Small intestine (tissue), 7 donors: Measurements from ENCODE around the gene ABCB8. TPM values are rescaled to one million over a fixed set of nuclear protein-coding genes. Genes with fewer than 3 reads are reported as not detected.

Experiments
- DNase-seq, 2 donors: peaks; one replicate each; pipeline versions ENCODE4 v3.0.0 to v3.0.0-alpha.2; 2013
- FAIRE-seq: peaks from 2 replicates; lab custom pipeline; 2012; peaks lifted over from hg19 to GRCh38; lab: Jason Lieb, UNC
- H3K27ac ChIP-seq, 3 donors: one replicate each; pipeline ENCODE4 v1.5.1; 2013; ENCODE audit warnings: low read length in 2 of 3, mild to moderate bottlenecking in 2 of 3, control low read depth in 1 of 3, inconsistent platforms in 1 of 3, low read depth in 1 of 3, moderate library complexity in 1 of 3
- H3K27me3 ChIP-seq, 3 donors: one replicate each; pipeline ENCODE4 v1.6.1; 2013; ENCODE audit warnings: low read length in 3 of 3, inconsistent platforms in 1 of 3; ENCODE audit not compliant: control insufficient read depth in 3 of 3, insufficient read depth in 3 of 3
- H3K36me3 ChIP-seq, 3 donors: one replicate each; pipeline ENCODE4 v1.6.1; 2013; ENCODE audit warnings: low read length in 3 of 3, inconsistent platforms in 1 of 3, low read depth in 1 of 3, mild to moderate bottlenecking in 1 of 3, moderate library complexity in 1 of 3; ENCODE audit not compliant: control insufficient read depth in 3 of 3, insufficient read depth in 2 of 3
- H3K4me1 ChIP-seq, 3 donors: one replicate each; pipeline ENCODE4 v1.6.1; 2013; ENCODE audit warnings: low read length in 2 of 3, inconsistent platforms in 1 of 3, low read depth in 1 of 3, mild to moderate bottlenecking in 1 of 3, moderate library complexity in 1 of 3; ENCODE audit not compliant: control insufficient read depth in 3 of 3, insufficient read depth in 2 of 3
- H3K4me3 ChIP-seq, 3 donors: one replicate each; pipeline ENCODE4 v1.5.1; 2013; ENCODE audit warnings: low read length in 3 of 3, control low read depth in 1 of 3, inconsistent platforms in 1 of 3, low read depth in 1 of 3, mild to moderate bottlenecking in 1 of 3, moderate library complexity in 1 of 3
- H3K9me3 ChIP-seq, 2 donors: one replicate each; pipeline ENCODE4 v1.6.1; 2013; ENCODE audit warnings: low read depth in 1 of 2, low read length in 1 of 2; ENCODE audit not compliant: control insufficient read depth in 2 of 2, insufficient read depth in 1 of 2
- WGBS, 3 donors: extraction: QIAGEN DNeasy Blood & Tissue Kit; methylation state at CpG; one replicate each; pipeline ENCODE4 v1.1.7; 2013; 5-methylcytosine and 5-hydroxymethylcytosine counted together
- polyA plus RNA-seq, 4 donors: library from polyadenylated mRNA; stranded (reverse) in 3 of 4; unstranded in 1 of 4; fragments of 200-250 nt in 3 of 4; fragments of 120-200 nt in 1 of 4; gene quantifications; one replicate each; pipeline versions ENCODE4 v1.2.1 to v1.2.3, GENCODE V29; 2013
- donor health status: healthy with polysubstance abuse.
- donor health status: control.
- donor health status: control.
- donor health status: Bipolar disorder and iron deficiency.
- donor health status: healthy.

Gene ABCB8
- polyA plus RNA-seq, 4 donors: 15.4 to 29.9 (median 16.2) TPM

DNA sequence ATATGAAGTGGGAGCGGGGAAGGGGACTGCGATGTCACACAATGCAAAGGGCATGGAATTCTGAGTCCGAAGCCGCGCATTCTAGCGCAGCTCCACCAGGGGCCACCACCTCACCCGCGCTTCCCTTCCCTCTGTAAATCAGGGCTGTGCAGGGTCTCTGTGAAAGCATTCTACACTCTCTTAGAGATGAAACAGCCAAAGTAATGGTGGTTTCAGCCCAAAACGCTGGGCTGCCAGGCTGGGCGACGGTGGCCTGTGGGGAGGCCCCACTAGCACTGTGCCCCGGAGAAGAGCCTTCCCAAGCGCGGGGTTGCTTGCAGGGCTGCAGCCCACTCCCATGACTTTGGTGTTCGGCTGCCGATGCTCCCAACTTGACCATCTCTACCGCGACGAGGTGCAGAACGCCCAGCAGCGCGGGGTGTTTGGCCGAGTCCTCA, 15.3 kb upstream of the ABCB8 start:
- Histone ChIP-seq H3K27me3 (peaks cover 0 to 11% (median 0%) of the 10 kb centered on the region in 3 donors), H3K4me1 (peaks cover 3 to 45% (median 4%) of the 10 kb centered on the region in 3 donors), H3K36me3 (peaks cover 0 to 5% (median 0%) of the 10 kb centered on the region in 3 donors), H3K27ac (peak overlapping the region; percentile 27 to 83 (median 81)), H3K4me3 (peak overlapping the region in 1 of 3 donors; percentile 18), H3K9me3 (no peaks in the 10 kb centered on the region)
- FAIRE-seq (no peak), DNase-seq (peak in 1 of 2 donors; percentile 74)
- WGBS, 3 donors: 49 to 72% (median 62%) methylated on average over 23 of the region's 23 CpGs

GRCh38 chr7:151013356-151013732, 14.9 kb upstream of the ABCB8 start:
- Histone ChIP-seq H3K27me3 (peaks cover 0 to 15% (median 0%) of the 10 kb centered on the region in 3 donors), H3K4me3 (peak overlapping the region in 2 of 3 donors; percentile 9 to 18), H3K36me3 (peaks cover 0 to 5% (median 0%) of the 10 kb centered on the region in 3 donors), H3K9me3 (no peaks in the 10 kb centered on the region), H3K4me1 (peaks cover 3 to 49% (median 6%) of the 10 kb centered on the region in 3 donors), H3K27ac (peak overlapping the region; percentile 8 to 83 (median 81))
- DNase-seq (no peak), FAIRE-seq (no peak)
- 21 to 52% (median 38%) methylated on average over 22 to 26 of the region's 26 CpGs for WGBS, 3 donors

- H3K27me3 ChIP-seq: peaks cover 0 to 20% (median under 1%) of the 10 kb centered on the region in 3 donors
- peaks cover 0 to 5% (median 0%) of the 10 kb centered on the region in 3 donors for H3K36me3 ChIP-seq
- 33 to 63% (median 38%) methylated on average over 54 to 55 of the region's 55 CpGs for WGBS, 3 donors
- H3K4me3 ChIP-seq: peak overlapping the region in 2 of 3 donors; percentile 9 to 34
- peak overlapping the region in 1 of 3 donors; percentile 61 for H3K27ac ChIP-seq
- DNase-seq: peak; percentile 57 to 87
- H3K9me3 ChIP-seq: no peaks in the 10 kb centered on the region
- peaks cover 3 to 53% (median 6%) of the 10 kb centered on the region in 3 donors for H3K4me1 ChIP-seq
- no peak for FAIRE-seq
Measured at GRCh38 chr7:151013733-151014497, 14.3 kb upstream of the ABCB8 start.

DNA sequence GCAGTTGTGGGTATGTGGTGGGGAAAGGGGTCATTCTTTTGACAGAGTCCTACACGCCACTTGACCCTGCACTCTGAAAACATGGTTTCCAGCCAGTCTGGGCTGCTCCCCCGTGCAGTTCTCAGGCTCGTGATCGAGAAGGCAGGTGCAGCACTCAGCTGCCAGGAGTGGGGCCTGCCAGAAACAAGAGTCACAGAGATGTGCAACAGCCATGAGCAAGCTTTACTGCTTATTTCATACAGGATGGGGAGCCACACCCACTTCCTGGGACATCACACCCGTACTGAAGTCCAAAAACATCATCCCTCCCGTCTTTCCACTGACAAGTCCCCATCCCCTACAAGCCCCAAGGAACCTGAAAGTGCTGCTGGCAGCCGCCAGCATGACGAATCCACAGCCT, 13.3 kb upstream of the ABCB8 start:
- Histone ChIP-seq H3K4me1 (peaks cover 3 to 51% (median 6%) of the 10 kb centered on the region in 3 donors), H3K36me3 (peaks cover 0 to 5% (median 0%) of the 10 kb centered on the region in 3 donors), H3K9me3 (no peaks in the 10 kb centered on the region), H3K4me3 (no peak overlapping the region), H3K27ac (no peak overlapping the region), H3K27me3 (peaks cover 3 to 30% (median 6%) of the 10 kb centered on the region in 3 donors)
- 32 to 52% (median 43%) methylated on average over 8 of the region's 8 CpGs for WGBS, 3 donors
- FAIRE-seq: no peak
- peak in 1 of 2 donors; percentile 32 for DNase-seq

- no peaks in the 10 kb centered on the region for H3K9me3 ChIP-seq
- H3K27ac ChIP-seq: no peak overlapping the region
- WGBS, 3 donors: 82 to 93% (median 87%) methylated on average over 4 to 5 of the region's 5 CpGs
- H3K4me3 ChIP-seq: no peak overlapping the region
- FAIRE-seq: no peak
- H3K36me3 ChIP-seq: peaks cover 0 to 5% (median 0%) of the 10 kb centered on the region in 3 donors
- peaks cover 3 to 41% (median 6%) of the 10 kb centered on the region in 3 donors for H3K4me1 ChIP-seq
- peaks cover 3 to 40% (median 10%) of the 10 kb centered on the region in 3 donors for H3K27me3 ChIP-seq
- no peak for DNase-seq
Measured at GRCh38 chr7:151015967-151016366, 12.3 kb upstream of the ABCB8 start.

- WGBS, 3 donors: 86 to 92% (median 87%) methylated on average over 8 of the region's 8 CpGs
- peaks cover 3 to 42% (median 10%) of the 10 kb centered on the region in 3 donors for H3K27me3 ChIP-seq
- no peak for DNase-seq
Measured at GRCh38 chr7:151016505-151016904, 11.7 kb upstream of the ABCB8 start.

GRCh38 chr7:151016942-151017341, 11.3 kb upstream of the ABCB8 start:
- Histone ChIP-seq H3K27ac (no peak overlapping the region), H3K36me3 (peaks cover 0 to 5% (median 0%) of the 10 kb centered on the region in 3 donors), H3K9me3 (no peaks in the 10 kb centered on the region), H3K27me3 (peaks cover 3 to 42% (median 10%) of the 10 kb centered on the region in 3 donors), H3K4me3 (no peak overlapping the region), H3K4me1 (peaks cover 3 to 38% (median 6%) of the 10 kb centered on the region in 3 donors)
- DNase-seq (no peak), FAIRE-seq (no peak)
- WGBS, 3 donors: 85 to 92% (median 91%) methylated on average over 13 to 15 of the region's 15 CpGs

More at GRCh38 chr7:151016505-151016904, 11.7 kb upstream of the ABCB8 start:
- H3K9me3 ChIP-seq: no peaks in the 10 kb centered on the region
- H3K4me3 ChIP-seq: no peak overlapping the region
- H3K36me3 ChIP-seq: peaks cover 0 to 5% (median 0%) of the 10 kb centered on the region in 3 donors
- H3K27ac ChIP-seq: no peak overlapping the region
- peaks cover 3 to 38% (median 6%) of the 10 kb centered on the region in 3 donors for H3K4me1 ChIP-seq
- FAIRE-seq: no peak

DNA sequence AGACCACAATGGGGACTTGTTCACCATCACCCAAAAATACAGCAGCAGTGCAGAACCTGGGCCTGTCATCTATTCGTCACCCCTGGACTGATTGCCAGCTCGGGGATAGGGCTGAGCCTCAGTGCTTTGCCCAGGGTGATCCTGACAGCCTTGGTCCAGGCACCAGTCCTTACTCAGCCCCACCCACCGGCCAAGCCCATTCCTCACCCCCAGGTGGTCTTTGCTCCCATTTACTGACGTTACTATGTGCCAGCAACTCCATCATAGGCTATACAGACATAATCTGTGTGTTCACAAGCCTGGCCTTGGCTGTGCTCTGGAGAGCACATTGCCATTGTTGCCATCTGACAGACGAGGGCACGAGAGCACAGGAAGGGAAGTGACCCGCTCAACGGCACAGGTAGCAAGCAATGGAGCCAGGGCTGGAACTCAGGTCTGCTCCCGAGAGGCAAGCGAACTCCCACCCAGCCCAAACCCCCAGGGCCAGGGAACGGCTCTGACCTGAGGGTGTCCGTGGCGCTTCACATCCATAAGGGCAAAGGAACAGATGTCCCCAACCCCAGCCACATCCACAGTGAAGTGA, 10.8 kb upstream of the ABCB8 start:
- Histone ChIP-seq H3K4me3 (no peak overlapping the region), H3K27me3 (peaks cover 3 to 44% (median 10%) of the 10 kb centered on the region in 3 donors), H3K4me1 (peaks cover 3 to 34% (median 6%) of the 10 kb centered on the region in 3 donors), H3K9me3 (no peaks in the 10 kb centered on the region), H3K27ac (no peak overlapping the region), H3K36me3 (peaks cover 0 to 5% (median 0%) of the 10 kb centered on the region in 3 donors)
- DNase-seq (no peak), FAIRE-seq (no peak)
- 40 to 52% (median 41%) methylated on average over 13 of the region's 13 CpGs for WGBS, 3 donors
